ENCODE results near the gene ST7. TPM values are rescaled to one million over a fixed set of nuclear protein-coding genes. Genes with fewer than 3 reads are reported as not detected.
"Not testable (repeated sequence)": the region's sequence is repeated elsewhere in the genome, so short reads cannot be mapped to it uniquely, and the experiment has no call there.

ST7 gene
- polyA plus RNA-seq (ENCODE audit: insufficient read length): 26.9 TPM
- long read RNA-seq, donor 1, partial matches to known transcripts: 0 of 5 reads
- long read RNA-seq, donor 1, other reads (novel, unspliced or antisense): 0 of 5 reads
- long read RNA-seq, donor 2, partial matches to known transcripts: 0 of 4 reads
- long read RNA-seq, donor 2, other reads (novel, unspliced or antisense): 0 of 4 reads
- long read RNA-seq, donor 3, partial matches to known transcripts: 0 of 3 reads
- long read RNA-seq, donor 3, other reads (novel, unspliced or antisense): 0 of 3 reads
- long read RNA-seq, donor 4: 0 reads
- long read RNA-seq, donor 5, partial matches to known transcripts: 0 of 4 reads
- long read RNA-seq, donor 5, other reads (novel, unspliced or antisense): 0 of 4 reads
- long read RNA-seq, donor 6, partial matches to known transcripts: 0 of 2 reads
- long read RNA-seq, donor 6, other reads (novel, unspliced or antisense): 0 of 2 reads
- long read RNA-seq, donor 7, partial matches to known transcripts: 0 of 5 reads
- long read RNA-seq, donor 7, other reads (novel, unspliced or antisense): 0 of 5 reads
- long read RNA-seq, donor 8, partial matches to known transcripts: 0 of 3 reads
- long read RNA-seq, donor 8, other reads (novel, unspliced or antisense): 0 of 3 reads

GRCh38 chr7:116953372-116953905 is at the start of gene ST7:
Gene ST7 (plus strand): TSS chr7:116953501. CDS start chr7:116953541, 40 bp downstream.
- DNase-seq: peak; percentile 76

GRCh38 chr7:116906391-116906790 is 46.9 kb upstream of the ST7 start:
- DNase-seq: no peak

GRCh38 chr7:116910383-116910782 is 42.9 kb upstream of the ST7 start:
- no peak for DNase-seq

GRCh38 chr7:116911801-116912200 is 41.5 kb upstream of the ST7 start:
- DNase-seq: no peak

- DNase-seq: no peak
Measured at GRCh38 chr7:116912269-116912909, 40.9 kb upstream of the ST7 start.

GRCh38 chr7:116918704-116919103 is 34.6 kb upstream of the ST7 start:
- DNase-seq: no peak

- no peak for DNase-seq
Measured at GRCh38 chr7:116920359-116920758, 32.9 kb upstream of the ST7 start.

- no peak for DNase-seq
Measured at GRCh38 chr7:116922545-116922944, 30.8 kb upstream of the ST7 start.

GRCh38 chr7:116924741-116925140 is 28.6 kb upstream of the ST7 start:
- no peak for DNase-seq

GRCh38 chr7:116929021-116929420 is 24.3 kb upstream of the ST7 start:
- no peak for DNase-seq

GRCh38 chr7:116929914-116930913 is 23.1 kb upstream of the ST7 start:
- peak; percentile 73 for DNase-seq

GRCh38 chr7:116932566-116932965 is 20.7 kb upstream of the ST7 start:
- DNase-seq: no peak

- DNase-seq: no peak
Measured at GRCh38 chr7:116933465-116933864, 19.8 kb upstream of the ST7 start.

- DNase-seq: no peak
Measured at GRCh38 chr7:116934580-116934979, 18.7 kb upstream of the ST7 start.

- not testable (repeated sequence) for DNase-seq
Measured at GRCh38 chr7:116936844-116937243, 16.5 kb upstream of the ST7 start.

- no peak for DNase-seq
Measured at GRCh38 chr7:116938678-116939077, 14.6 kb upstream of the ST7 start.

- no peak for DNase-seq
Measured at GRCh38 chr7:116940689-116941370, 12.5 kb upstream of the ST7 start.

GRCh38 chr7:116942504-116942903 is 10.8 kb upstream of the ST7 start:
- DNase-seq: no peak

- no peak for DNase-seq
Measured at GRCh38 chr7:116948934-116949333, 4.4 kb upstream of the ST7 start.

GRCh38 chr7:116949941-116950801 is 3.1 kb upstream of the ST7 start:
- DNase-seq: no peak
